ENCODE results near the gene PAK1IP1. TPM values are rescaled to one million over a fixed set of nuclear protein-coding genes. Genes with fewer than 3 reads are reported as not detected.

The PAK1IP1 gene
- polyA plus RNA-seq, 1 of the 3 experiments (the other 2 are of a cell fraction) = 16.2 TPM

DNA sequence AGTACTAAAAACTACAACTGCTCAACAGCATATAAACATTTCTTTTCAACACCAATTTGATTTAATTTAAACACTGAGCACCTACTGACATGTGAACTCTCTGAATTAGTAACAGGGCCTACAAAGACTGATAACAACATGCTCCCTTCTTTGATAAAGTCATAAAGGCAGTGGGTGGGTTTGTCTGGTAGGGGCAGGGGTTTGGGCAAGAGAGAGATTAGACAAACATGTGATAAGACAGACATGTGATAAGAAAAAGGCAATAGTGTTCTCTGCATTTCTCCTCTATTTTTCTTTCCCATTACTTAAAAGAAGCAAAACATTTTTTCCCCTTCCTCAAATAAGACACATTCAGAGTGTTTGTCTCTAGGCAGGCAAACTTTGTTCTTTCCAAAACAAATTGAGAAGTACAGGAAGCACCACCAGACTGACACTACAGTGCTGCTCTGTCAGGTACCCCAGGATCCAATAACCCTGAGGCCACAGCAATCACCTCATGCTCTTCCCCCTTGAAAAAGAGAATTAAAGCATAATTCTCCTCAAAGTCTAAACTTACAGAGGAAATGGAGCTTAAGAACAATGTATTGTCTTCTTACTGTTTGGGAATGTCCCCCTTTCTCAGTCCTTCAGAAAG lies 12.3 kb upstream of the PAK1IP1 start:
- H3K9ac ChIP-seq = no peak overlapping the region
- POLR2A ChIA-PET = no interaction called here

DNA sequence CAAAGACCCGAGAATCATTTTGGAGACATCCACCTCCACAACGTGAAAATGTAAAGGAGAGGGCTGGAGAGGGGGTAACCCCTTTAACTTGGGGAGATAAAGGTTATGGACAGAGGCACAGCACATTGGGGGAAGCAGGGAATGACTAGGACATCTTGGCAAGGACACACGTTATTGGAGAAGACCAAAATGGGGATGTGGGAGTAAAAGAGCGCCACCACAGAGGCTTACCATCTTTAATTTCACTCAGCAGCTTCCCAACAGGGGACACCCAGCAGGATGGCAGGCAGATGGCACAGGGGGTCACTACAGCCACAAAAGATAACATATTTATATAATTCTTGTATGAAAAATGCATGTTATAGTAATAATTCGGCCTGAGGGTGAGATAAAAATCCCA lies 10.2 kb upstream of the PAK1IP1 start:
- Histone ChIP-seq H3K9ac (no peak overlapping the region), H2AFZ (ENCODE audit: low read depth) (no peak overlapping the region), H3K27me3 (ENCODE audit: insufficient read depth) (no peaks in the 10 kb centered on the region), H4K20me1 (ENCODE audit: insufficient read depth) (no peaks in the 10 kb centered on the region), H3K9me3 (no peaks in the 10 kb centered on the region), H3K4me1 (ENCODE audit: control insufficient read depth in 1 of 2, insufficient read depth in 2 of 2, low read depth in 1 of 2, low read length in 1 of 2) (no peaks in the 10 kb centered on the region), H3K79me2 (ENCODE audit: insufficient read depth) (no peaks in the 10 kb centered on the region), H3K36me3 (replicated peaks in 1 of 2; ENCODE audit: control insufficient read depth in 1 of 2, insufficient read depth in 2 of 2, low read length in 1 of 2) (no peaks in the 10 kb centered on the region), H3K9me2 (no peaks in the 10 kb centered on the region), H3K4me3 (ENCODE audit: low read depth in 2 of 2, low read length in 1 of 2) (no peak overlapping the region), H3K27ac (ENCODE audit: low read depth in 2 of 2, low read length in 1 of 2) (no peak overlapping the region), H3K4me2 (no peak overlapping the region), H3F3A (replicated peaks; ENCODE audit: insufficient read depth) (no peaks in the 10 kb centered on the region)
- ChIA-PET POLR2A (no interaction called here), CTCF (interaction anchor here (0.6 to 1.5 kb wide), 2 partner anchors 174 to 206 kb away, joined by 3 read pairs; no protein-coding TSS in a partner anchor)
- 61% methylated on average over 5 of the region's 5 CpGs for WGBS (ENCODE audit: low lambda C conversion rate)
- TF ChIP-seq RCOR1 (IDR thresholded peaks at IDR 0.05; ENCODE audit: low read length) = no peak
- no peak for TF ChIP-seq NFIC (IDR thresholded peaks at IDR 0.05; ENCODE audit: borderline replicate concordance)
- TF ChIP-seq YY1 (IDR thresholded peaks at IDR 0.05; ENCODE audit: low read depth) = no peak
- no peak for TF ChIP-seq JUND (IDR thresholded peaks at IDR 0.05)
- no peak for TF ChIP-seq FOXM1 (IDR thresholded peaks at IDR 0.05; ENCODE audit: low read depth)
- TF ChIP-seq, protein P1, sequence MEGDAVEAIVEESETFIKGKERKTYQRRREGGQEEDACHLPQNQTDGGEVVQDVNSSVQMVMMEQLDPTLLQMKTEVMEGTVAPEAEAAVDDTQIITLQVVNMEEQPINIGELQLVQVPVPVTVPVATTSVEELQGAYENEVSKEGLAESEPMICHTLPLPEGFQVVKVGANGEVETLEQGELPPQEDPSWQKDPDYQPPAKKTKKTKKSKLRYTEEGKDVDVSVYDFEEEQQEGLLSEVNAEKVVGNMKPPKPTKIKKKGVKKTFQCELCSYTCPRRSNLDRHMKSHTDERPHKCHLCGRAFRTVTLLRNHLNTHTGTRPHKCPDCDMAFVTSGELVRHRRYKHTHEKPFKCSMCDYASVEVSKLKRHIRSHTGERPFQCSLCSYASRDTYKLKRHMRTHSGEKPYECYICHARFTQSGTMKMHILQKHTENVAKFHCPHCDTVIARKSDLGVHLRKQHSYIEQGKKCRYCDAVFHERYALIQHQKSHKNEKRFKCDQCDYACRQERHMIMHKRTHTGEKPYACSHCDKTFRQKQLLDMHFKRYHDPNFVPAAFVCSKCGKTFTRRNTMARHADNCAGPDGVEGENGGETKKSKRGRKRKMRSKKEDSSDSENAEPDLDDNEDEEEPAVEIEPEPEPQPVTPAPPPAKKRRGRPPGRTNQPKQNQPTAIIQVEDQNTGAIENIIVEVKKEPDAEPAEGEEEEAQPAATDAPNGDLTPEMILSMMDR (IDR thresholded peaks at IDR 0.05) = no peak
- no peak for TF ChIP-seq FOSL2 (IDR thresholded peaks at IDR 0.05; ENCODE audit: borderline replicate concordance, low read depth)
- TF ChIP-seq, protein P2, sequence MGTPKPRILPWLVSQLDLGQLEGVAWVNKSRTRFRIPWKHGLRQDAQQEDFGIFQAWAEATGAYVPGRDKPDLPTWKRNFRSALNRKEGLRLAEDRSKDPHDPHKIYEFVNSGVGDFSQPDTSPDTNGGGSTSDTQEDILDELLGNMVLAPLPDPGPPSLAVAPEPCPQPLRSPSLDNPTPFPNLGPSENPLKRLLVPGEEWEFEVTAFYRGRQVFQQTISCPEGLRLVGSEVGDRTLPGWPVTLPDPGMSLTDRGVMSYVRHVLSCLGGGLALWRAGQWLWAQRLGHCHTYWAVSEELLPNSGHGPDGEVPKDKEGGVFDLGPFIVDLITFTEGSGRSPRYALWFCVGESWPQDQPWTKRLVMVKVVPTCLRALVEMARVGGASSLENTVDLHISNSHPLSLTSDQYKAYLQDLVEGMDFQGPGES (IDR thresholded peaks at IDR 0.05; ENCODE audit: low read depth, low read length) = no peak
- no peak for TF ChIP-seq MXI1 (IDR thresholded peaks at IDR 0.05; ENCODE audit: low read depth, low read length)
- DNase-seq = no peak

More for the DNA sequence above, 12.3 kb upstream of the PAK1IP1 start:
- no peak overlapping the region for H3K4me3 ChIP-seq (ENCODE audit: low read depth in 2 of 2, low read length in 1 of 2)
- H3F3A ChIP-seq (replicated peaks; ENCODE audit: insufficient read depth) = no peaks in the 10 kb centered on the region
- H3K9me3 ChIP-seq = no peaks in the 10 kb centered on the region
- no peaks in the 10 kb centered on the region for H3K4me1 ChIP-seq (ENCODE audit: control insufficient read depth in 1 of 2, insufficient read depth in 2 of 2, low read depth in 1 of 2, low read length in 1 of 2)
- H3K27me3 ChIP-seq (ENCODE audit: insufficient read depth) = no peaks in the 10 kb centered on the region
- H3K36me3 ChIP-seq (replicated peaks in 1 of 2; ENCODE audit: control insufficient read depth in 1 of 2, insufficient read depth in 2 of 2, low read length in 1 of 2) = no peaks in the 10 kb centered on the region
- H2AFZ ChIP-seq (ENCODE audit: low read depth) = no peak overlapping the region
- H3K27ac ChIP-seq (ENCODE audit: low read depth in 2 of 2, low read length in 1 of 2) = no peak overlapping the region
- no peaks in the 10 kb centered on the region for H4K20me1 ChIP-seq (ENCODE audit: insufficient read depth)
- no peak for DNase-seq
- TF ChIP-seq, protein P3, sequence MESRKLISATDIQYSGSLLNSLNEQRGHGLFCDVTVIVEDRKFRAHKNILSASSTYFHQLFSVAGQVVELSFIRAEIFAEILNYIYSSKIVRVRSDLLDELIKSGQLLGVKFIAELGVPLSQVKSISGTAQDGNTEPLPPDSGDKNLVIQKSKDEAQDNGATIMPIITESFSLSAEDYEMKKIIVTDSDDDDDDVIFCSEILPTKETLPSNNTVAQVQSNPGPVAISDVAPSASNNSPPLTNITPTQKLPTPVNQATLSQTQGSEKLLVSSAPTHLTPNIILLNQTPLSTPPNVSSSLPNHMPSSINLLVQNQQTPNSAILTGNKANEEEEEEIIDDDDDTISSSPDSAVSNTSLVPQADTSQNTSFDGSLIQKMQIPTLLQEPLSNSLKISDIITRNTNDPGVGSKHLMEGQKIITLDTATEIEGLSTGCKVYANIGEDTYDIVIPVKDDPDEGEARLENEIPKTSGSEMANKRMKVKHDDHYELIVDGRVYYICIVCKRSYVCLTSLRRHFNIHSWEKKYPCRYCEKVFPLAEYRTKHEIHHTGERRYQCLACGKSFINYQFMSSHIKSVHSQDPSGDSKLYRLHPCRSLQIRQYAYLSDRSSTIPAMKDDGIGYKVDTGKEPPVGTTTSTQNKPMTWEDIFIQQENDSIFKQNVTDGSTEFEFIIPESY (IDR thresholded peaks at IDR 0.05; ENCODE audit: borderline replicate concordance, low read depth) = no peak
- TF ChIP-seq FOXJ3 (CRISPR knock-in tag; IDR thresholded peaks at IDR 0.05) (no peak), MEF2A (IDR thresholded peaks at IDR 0.05; ENCODE audit: borderline replicate concordance, low read depth) (no peak), RFX5 (IDR thresholded peaks at IDR 0.05; ENCODE audit: low read length) (no peak)
- CTCF ChIA-PET = interaction anchor here (0.6 kb wide), 1 partner anchor 25 kb away, joined by 3 read pairs; no protein-coding TSS in a partner anchor
- no peaks in the 10 kb centered on the region for H3K79me2 ChIP-seq (ENCODE audit: insufficient read depth)
- H3K4me2 ChIP-seq = no peak overlapping the region
- no peaks in the 10 kb centered on the region for H3K9me2 ChIP-seq
